CMK (cell line): ENCODE data around the gene PPP2R2B.
"Not testable (repeated sequence)": the region's sequence is repeated elsewhere in the genome, so short reads cannot be mapped to it uniquely, and the experiment has no call there.

Experiments used
- DNase-seq: peaks from one replicate; pipeline ENCODE4 v3.0.0-alpha.2; 2010; ENCODE audit warnings: low read depth

Gene PPP2R2B

DNA sequence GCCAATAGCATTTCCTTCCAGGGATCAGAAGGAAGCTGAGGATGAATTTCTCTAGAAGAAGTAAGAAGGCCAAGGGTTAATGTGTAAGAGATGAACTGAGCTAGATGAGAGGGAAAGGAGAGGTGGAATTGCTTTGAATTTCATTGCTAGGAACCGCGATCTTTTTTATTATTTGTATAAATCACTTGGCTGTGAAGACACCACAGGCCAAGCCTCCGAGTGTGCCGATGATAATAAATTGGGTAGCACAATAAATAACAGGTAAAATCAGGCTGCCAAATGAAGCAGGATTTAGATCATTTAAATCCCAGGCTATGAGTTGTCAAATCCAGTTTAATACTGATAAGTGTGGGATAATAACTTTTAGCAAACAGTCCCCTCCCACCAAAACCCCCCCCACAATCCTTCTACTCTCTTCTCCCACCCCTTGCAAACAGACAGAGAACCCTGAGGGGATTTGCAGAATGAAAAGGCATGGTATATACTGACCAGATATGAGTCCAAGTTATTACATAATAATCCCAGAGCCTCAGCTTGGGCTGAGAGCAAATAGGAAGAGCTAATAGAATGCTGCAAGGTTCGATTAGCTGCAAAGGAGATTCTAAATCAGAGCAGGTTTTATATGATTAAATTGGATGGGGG, 143.5 kb downstream of the PPP2R2B start:
- no peak for DNase-seq

DNA sequence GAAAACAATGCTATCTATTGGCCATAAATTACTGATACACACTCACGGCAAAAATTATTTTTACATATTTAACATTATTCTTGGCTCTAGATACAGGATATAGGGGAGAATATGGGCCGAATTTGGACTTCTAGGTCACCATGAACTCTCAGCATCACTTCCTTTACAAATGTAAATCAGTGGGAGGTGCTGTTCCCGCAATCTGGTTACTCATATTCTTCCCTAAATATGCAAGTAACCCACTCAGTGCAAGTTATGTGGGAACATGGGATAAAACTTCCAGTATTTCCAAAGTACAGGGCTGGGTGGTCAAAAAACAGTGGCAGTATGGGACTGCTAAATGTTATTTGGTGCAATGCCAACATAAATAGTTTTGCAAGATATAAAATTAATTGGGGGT, 145.6 kb downstream of the PPP2R2B start:
- no peak for DNase-seq

DNA sequence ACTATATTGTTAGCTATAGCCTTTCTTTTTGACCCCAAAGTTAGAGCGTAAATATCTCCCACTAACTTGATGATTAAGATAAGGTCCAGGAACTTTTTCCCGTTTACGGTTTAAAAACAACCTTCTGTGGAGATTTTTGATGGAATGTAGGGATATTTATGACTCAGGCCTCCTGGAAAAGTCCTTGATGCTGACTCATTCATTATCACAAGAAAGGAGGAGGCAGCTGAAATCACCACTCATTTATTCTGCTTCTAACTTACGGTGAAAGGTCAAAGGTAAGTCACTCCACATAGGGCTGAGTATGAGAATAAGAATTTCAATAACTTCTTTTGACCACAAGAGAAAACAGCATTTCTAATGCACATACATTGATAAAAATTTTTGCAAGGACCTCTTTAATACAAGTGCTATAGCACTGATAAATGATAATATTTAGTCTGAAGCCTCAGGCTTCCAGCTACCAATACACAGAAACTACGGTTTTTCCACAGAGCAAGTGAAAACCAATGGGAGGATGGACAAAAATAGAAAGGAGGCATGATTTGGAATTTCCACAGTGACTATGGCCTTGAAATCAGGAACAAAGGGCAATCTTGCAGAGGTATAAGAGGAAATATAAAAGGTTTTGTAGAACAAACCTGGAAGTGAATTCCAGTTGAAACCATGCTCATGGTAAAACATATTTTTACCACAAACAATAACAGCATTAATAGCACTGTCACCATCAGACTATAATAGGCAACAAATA, 146.5 kb downstream of the PPP2R2B start:
- no peak for DNase-seq

DNA sequence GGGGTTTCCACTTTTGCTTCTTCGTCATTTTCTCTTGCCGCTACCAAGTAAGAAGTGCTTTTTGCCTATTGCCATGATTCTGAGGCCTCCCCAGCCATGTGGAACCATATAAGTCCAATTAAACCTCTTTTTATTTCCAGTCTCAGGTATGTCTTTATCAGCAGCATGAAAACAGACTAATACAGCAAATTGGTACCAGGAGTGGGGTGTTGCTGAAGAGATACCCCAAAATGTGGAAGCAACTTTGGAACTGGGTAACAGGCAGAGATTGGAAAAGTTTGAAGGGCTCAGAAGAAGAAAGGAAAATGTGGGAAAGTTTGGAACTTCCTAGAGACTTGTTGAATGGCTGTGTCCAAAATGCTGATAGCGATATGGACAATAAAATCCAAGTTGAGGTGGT, 149.8 kb downstream of the PPP2R2B start:
- DNase-seq: not testable (repeated sequence)

DNA sequence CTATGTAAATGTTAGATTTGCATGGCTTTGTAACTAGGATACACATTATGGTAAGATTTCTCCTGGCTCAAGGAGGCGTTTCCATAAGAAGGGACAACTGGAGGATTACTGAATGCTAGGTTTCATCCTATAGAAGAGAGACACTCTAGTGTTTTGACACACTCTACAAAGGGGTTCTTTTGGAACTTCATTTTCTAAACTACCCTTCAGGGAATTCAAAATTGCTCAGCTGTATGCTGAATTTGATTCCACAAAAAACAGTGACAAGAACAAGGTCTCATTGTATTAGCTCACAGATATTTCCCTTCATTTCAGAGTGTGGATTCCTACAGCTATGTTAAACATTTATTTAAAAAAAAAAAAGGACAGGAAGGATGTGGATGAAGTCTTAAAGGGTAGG, 151.7 kb downstream of the PPP2R2B start:
- DNase-seq: no peak

DNA sequence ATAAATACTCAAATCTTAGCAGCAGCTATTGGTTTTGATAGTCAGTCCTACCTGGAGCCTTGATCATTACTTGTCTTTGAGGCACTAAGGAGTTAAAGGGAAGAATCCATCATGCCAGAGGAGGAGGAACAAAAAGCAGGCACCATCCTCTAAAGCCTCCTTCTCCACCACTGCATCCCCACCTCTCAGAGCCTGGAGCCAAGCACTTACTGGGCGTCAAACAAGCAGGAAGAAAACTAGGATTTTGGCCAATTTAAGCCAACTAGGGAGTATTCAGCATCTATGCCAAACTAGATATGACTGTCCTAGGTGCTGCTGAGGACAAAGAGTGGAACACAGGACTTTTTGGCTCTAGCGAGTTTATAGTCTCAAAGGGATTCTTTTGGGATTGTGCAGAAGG, 152.5 kb downstream of the PPP2R2B start:
- DNase-seq: no peak

DNA sequence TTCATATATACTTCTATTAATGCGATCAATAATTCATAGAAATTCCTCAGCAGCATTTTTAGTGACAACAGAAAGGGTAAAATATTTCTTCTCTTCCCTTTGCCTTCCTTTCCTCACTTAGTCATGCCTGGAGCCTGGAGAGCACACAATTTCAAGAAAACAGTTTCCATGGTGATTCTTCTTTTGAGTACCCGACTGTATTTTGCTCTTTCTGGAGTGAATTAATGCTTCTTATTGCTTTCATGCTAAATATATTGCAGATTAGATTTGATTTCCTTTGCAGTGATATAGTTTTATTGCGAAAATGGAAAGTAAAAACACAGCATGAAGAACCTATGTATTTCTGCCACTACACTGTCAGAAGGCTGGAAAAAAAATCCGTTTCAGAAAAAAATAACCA, 153.5 kb downstream of the PPP2R2B start:
- no peak for DNase-seq

DNA sequence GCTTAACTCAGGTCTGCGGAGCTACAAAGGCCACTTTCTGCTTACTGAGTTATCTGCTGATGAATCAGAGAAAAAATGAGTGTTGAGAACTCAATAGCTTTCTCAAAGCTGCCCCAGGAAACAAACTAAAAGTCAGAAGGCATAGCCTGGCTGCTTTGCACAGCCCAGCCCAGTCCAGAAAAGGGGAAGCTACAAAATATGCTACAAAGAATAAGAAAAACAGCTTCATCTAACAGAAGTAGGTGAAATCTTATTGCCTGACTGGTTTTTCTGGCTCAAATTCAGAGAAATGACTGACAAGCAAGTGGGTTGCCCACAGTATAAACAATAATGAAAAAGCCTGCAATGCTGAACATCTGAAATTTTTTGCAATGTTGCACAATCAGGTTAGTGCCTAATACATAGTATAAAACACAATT, 156.2 kb downstream of the PPP2R2B start:
- no peak for DNase-seq

DNA sequence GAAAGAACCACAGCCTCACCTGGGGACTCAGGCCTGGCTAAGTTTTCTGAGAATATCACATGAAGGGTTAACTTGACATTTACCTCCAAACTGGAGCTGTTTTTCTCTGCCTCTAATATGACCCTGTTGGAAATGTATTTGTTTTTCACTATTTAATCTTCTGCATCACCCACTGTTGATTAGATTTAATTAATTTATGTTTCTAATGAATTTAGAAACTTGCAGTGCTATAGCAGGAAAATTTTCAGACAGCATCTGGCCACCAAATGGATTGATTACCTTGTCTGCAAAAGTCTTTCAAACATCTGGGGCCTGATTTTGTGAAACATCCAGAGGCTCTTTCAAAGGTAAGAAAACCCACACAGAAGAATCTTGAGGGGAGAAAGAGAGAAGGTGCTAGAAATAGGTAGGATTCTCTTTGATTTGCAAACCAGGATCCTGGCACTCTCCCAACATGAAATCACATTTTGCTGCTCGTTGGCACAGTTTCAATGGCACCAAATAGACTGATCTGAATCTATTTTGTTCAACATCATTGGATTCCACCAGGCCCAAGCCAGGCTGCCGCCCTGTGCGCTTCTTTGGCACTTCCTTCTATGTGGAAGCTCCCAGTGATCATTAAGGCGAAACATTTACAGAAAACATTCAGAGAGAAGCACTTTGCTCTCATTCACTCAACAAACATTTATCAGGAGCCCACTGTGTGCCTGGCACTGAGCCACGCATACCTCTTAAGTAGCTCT, 157.3 kb downstream of the PPP2R2B start:
- DNase-seq: no peak

DNA sequence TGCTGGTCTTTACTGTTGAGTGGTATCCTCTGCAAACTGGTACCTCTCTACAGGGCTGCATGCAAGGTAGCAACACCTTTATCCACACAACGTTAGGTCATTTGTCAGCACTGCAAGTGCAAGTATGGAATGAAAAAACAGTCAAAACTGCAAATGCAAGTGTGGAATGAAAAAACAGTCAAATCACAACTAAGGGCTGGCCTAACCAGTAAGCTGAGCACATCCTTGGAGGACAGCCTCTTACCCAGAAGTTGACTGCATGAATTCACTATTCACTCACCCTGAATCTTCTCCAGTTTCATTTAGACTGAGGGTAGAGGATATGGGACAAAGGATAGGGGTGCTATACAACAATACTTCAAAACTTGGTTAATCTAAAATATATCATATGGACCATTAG, 158.4 kb downstream of the PPP2R2B start:
- no peak for DNase-seq

DNA sequence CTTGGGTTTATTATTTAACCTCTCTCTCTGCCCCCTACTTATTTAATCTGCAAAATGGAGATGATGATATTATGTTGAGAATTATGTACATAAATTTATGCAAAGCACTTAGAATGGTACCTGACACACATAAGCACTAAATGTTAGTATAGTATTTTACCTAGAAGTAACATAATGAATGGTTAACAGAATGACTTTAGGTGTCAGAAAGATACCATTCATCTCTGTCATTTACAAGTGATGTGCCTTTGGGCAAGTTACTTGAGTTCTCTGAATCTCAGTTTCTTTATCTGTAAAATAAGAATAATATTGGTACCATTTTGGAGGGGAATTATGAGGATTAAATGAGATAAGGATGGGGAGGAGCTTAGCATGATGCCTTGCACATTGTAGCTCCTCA, 159.4 kb downstream of the PPP2R2B start:
- DNase-seq: no peak

DNA sequence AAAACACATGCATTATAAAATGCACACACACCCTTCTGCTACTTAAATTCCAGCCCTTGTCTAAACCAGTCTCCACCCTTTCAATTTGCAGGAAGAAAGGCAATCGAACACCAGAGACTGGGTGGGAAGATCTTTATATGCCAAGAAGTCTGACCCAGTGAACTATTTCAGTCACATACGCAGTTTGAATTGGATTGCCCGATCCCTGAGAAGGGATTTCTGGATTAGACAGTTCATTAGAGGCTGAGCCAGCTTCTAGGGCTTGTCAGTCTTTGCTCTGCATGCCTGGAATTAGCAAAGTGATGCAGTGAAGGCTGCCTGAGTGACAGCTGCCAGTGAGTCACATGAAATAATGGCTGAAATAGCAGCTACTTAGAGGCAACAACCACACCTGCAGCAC, 159.9 kb downstream of the PPP2R2B start:
- no peak for DNase-seq

DNA sequence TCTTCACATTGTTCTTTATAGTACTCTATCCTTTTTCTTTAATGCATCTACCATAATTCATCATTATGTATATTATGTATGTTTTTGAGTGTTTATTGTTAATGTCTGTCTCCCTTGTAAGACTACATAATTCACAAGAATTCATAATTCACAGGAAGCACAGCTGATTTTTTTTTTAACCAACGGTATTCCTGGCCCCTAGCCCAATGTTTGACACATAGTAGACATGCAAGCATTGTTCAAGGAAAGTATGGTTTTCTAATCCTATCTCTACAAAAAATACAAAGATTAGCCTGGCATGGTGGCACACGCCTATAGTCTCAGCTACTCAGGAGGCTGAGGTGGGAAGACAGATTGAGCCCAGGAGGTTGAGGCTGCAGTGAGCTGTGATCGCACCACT, 160.6 kb downstream of the PPP2R2B start:
- DNase-seq: no peak

DNA sequence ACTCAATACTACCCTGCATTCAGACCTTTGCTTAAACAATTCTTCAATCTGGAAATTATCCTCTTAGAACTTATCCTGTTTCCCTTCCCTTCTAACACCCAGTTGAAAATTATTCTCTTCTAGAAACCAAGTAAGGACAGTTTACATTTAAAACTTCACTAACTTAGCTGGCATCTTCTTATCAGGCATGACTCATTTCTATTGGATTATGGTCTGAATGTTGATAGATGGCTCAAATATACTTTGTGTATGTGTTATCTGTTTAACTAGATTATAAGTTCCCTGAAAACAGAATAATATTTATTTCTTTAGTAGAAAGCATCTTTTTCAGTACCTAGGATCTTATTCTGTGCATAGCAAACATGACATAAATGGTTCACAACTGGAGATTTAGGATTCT, 161.9 kb downstream of the PPP2R2B start:
- no peak for DNase-seq

DNA sequence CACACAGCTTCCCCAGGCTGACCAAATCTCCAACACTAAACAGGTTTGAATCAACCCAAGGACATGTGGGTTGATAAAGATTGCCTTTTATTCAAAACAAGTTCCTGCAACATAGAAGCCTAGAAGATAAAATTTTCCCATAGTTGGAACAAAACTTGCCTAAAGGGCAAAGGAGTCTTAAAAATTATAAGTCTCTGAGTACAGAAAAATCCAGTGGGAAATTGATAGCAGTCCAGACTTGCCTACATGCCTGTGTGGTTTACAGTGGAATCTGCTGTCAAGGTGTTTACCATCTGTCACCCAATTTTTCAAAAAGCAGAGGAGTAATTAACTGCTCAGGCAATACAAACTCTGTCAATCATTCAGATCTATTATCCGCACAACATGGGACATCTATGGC, 168.2 kb downstream of the PPP2R2B start:
- DNase-seq: no peak

DNA sequence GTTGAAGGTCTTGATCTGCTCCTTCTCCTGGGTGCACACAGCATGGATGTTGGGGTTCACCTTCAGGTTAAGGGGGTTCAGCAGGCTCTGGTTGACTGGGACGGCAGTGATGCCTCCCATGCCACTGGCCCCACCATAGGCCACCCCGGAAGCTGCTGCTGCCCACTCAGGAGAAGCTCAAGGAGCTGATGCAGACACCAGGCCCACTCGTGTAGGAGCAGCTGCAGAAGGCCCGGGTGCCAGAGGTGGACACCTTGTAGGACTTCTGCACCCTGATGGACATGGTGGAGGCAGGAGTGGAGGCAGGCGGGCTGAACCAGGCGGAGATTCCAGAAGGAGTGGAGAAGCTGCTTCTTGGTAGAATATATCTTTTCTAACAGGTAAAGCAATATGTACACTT, 171.2 kb downstream of the PPP2R2B start:
- no peak for DNase-seq

DNA sequence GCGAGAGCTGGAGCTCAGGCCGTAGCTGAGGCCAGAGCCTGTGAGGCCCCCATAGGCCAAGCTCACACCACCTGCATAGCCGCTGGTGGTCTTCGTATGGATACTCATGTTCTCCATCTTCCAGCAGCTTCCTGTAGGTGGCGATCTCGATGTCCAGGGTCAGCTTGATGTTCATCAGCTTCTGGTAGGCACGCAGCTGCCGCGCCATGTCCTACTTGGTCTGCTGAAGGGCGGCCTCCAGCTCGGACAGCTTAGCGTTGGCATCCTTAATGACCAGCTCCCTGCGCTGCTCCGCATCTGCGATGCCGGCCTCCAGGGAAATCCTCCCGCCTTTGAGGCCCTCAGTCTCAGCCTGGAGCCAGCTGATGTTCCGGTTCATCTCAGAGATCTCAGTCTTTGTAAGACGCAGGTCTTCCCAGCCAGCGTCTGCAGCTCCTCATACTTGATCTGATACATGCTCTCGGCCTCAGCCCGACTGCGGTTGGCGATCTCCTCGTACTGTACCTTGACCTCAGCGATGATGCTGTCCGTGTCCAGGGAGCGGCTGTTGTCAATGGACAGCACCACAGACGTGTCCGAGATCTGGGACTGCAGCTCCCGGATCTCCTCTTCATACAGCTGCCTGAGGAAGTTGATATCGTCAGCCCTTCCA, 172.1 kb downstream of the PPP2R2B start:
- no peak for DNase-seq

DNA sequence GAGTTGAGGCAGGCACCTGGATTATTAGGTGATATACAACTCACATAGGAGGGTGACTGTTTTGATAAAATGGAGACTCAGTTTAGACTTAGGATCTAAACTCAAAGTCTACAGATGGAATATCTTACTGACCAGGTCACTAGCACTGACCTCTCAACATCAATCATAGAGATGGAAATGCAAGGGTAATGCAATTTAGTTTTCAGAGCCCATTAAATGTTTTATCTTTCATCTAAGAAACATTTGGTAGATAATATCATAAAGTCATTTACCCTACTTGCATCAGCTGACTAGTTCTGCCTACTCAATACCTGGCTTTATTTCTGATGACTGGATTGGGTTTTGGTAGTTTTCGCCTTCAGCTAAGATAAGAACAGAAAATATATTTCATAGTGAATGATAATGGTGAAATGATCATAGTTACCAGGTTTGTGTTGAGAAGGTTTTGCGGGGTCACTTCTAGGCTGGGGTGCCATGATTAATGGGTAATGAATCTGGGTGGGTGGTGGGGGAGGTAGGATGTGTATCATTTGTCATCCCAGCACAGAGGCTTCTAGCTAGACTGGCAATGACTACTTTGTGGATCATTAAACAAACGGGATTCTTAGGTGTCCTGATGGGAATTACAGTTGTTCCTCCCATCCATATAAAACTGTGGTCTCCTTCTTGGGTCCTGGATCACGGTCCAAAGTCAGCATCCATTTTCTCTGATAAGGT, 173.4 kb downstream of the PPP2R2B start:
- no peak for DNase-seq

DNA sequence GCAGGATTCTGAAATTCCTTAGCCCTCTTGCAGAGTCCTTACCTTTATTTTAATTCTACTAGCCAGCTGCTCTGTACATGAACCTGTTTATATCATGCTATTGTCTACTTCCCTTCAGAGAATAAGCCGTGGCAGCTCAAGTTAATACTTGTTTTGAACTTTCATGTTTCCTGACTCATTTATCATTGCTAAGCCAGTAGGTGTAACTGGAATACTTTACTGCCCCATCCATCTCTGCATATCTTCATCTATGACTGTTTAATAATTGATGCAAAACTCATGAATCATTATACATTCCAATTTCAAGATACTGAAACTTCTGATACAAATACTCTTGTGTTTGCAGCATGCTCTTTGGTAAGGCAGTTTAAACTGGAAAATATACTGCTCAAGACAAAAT, 174.7 kb downstream of the PPP2R2B start:
- no peak for DNase-seq

DNA sequence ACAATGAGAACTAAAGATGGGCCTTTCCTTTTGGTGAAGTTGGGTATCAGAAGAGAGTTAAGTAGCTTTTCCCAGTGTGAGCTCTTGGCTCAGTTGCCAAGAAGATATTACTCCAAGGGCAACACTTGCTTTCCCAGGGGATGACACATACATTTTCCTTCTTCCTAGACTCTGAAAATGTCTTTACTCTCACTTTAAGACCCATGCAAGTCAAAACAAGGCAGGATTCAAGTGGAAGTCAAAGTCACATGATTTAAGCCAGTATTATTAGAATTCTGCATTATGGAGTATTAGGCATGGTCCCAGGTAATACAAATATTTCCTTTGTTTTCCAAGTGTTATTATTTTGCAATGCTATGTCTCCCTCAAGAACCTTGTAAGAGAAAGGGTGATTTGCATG, 175.1 kb downstream of the PPP2R2B start:
- no peak for DNase-seq

DNA sequence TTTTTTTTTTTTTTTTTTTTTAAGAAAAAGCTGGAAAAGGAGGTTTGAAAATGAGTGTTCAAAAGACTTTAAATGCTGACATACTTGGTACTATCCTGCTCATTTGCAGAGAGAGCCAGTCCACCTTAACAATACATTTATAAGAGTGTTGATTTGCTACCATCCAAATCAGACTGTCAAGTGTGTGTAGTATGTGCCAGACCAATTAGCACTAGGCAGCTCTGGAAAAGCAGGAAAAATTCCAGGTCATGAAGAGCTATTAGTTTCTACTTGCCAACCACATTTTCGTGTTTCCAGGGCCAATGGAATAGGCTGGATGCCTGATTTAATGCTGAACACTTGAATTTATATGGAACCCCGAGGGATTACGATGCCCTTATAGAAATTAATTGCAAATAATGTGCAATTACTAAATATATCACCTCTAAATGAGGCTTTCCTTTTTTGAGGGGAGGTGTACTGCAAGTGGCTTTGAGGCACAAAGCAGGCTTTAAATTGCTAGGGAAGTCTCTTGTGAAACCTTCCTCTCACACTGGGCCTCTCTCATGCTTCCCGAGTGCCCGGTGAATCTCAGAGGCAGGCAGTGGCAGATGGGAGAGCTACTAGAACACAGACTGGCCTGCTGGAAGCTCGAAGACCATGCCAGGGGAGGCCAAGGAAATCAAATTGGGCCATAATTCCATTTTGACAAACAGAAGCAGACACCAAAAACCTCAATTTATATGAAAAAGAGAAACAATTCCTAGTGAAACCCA, 178.7 kb downstream of the PPP2R2B start:
- no peak for DNase-seq
